ENCODE results near the gene ZC3H13.

- TF ChIP-seq CTCF (IDR thresholded peaks at IDR 0.05 in 4 of 5, conservative IDR thresholded peaks at IDR 0.05 in 1 of 5) (no peak), POLR2A (IDR thresholded peaks at IDR 0.05) (no peak)
These were observed 124.4 kb downstream of the ZC3H13 start for GRCh38 chr13:45928176-45928575.

All from gastrocnemius medialis (tissue), 4 donors.